ENCODE data around the gene CCDC33.

The CCDC33 gene

GRCh38 chr15:74214324-74215021 lies 21.7 kb upstream of the CCDC33 start:
- H3K27me3 Mint-ChIP-seq, result no peaks in the 10 kb centered on the region
- H3K36me3 Mint-ChIP-seq (ENCODE audit: low read depth), result no peaks in the 10 kb centered on the region
- H3K4me1 Mint-ChIP-seq (ENCODE audit: low read depth), result no peaks in the 10 kb centered on the region
- H3K9me3 Mint-ChIP-seq, result no peaks in the 10 kb centered on the region
- no peak overlapping the region for H3K27ac Mint-ChIP-seq
- no peak overlapping the region for H3K4me3 Mint-ChIP-seq
- intact Hi-C loops (cut with micrococcal nuclease), result no loop called here

GRCh38 chr15:74215958-74216357 lies 20.2 kb upstream of the CCDC33 start:
- no peaks in the 10 kb centered on the region for H3K36me3 Mint-ChIP-seq (ENCODE audit: low read depth)
- H3K4me3 Mint-ChIP-seq, result no peak overlapping the region
- no peaks in the 10 kb centered on the region for H3K4me1 Mint-ChIP-seq (ENCODE audit: low read depth)
- peaks cover 6% of the 10 kb centered on the region for H3K27me3 Mint-ChIP-seq
- H3K9me3 Mint-ChIP-seq, result no peaks in the 10 kb centered on the region
- no peak overlapping the region for H3K27ac Mint-ChIP-seq
- intact Hi-C loops (cut with micrococcal nuclease), result no loop called here

GRCh38 chr15:74216949-74217348 lies 19.2 kb upstream of the CCDC33 start:
- Mint-ChIP-seq H3K4me3 (no peak overlapping the region), H3K36me3 (ENCODE audit: low read depth) (no peaks in the 10 kb centered on the region), H3K9me3 (no peaks in the 10 kb centered on the region), H3K4me1 (ENCODE audit: low read depth) (no peaks in the 10 kb centered on the region), H3K27ac (no peak overlapping the region), H3K27me3 (peaks cover 16% of the 10 kb centered on the region)
- intact Hi-C loops (cut with micrococcal nuclease), result no loop called here

- Mint-ChIP-seq H3K27me3 (peaks cover 26% of the 10 kb centered on the region), H3K4me3 (no peak overlapping the region), H3K36me3 (ENCODE audit: low read depth) (no peaks in the 10 kb centered on the region), H3K27ac (no peak overlapping the region), H3K9me3 (no peaks in the 10 kb centered on the region), H3K4me1 (ENCODE audit: low read depth) (no peaks in the 10 kb centered on the region)
- intact Hi-C loops (cut with micrococcal nuclease), result no loop called here
These were observed 17.9 kb upstream of the CCDC33 start for GRCh38 chr15:74217907-74218885.

- Mint-ChIP-seq H3K27ac (no peak overlapping the region), H3K4me3 (no peak overlapping the region), H3K27me3 (peaks cover 41% of the 10 kb centered on the region), H3K9me3 (no peaks in the 10 kb centered on the region), H3K36me3 (ENCODE audit: low read depth) (no peaks in the 10 kb centered on the region), H3K4me1 (ENCODE audit: low read depth) (no peaks in the 10 kb centered on the region)
- intact Hi-C loops (cut with micrococcal nuclease), result no loop called here
These were observed 15.5 kb upstream of the CCDC33 start for GRCh38 chr15:74220475-74221248.

- intact Hi-C loops (cut with micrococcal nuclease), result no loop called here
- H3K36me3 Mint-ChIP-seq (ENCODE audit: low read depth), result no peaks in the 10 kb centered on the region
- peaks cover 45% of the 10 kb centered on the region for H3K27me3 Mint-ChIP-seq
- H3K4me3 Mint-ChIP-seq, result no peak overlapping the region
- H3K27ac Mint-ChIP-seq, result no peak overlapping the region
- H3K9me3 Mint-ChIP-seq, result no peaks in the 10 kb centered on the region
- H3K4me1 Mint-ChIP-seq (ENCODE audit: low read depth), result no peaks in the 10 kb centered on the region
These were observed 14.5 kb upstream of the CCDC33 start for GRCh38 chr15:74221399-74222239.

GRCh38 chr15:74222240-74223119 lies 13.6 kb upstream of the CCDC33 start:
- intact Hi-C loops (cut with micrococcal nuclease), result no loop called here
- no peak overlapping the region for H3K4me3 Mint-ChIP-seq
- no peak overlapping the region for H3K27ac Mint-ChIP-seq
- no peaks in the 10 kb centered on the region for H3K36me3 Mint-ChIP-seq (ENCODE audit: low read depth)
- H3K4me1 Mint-ChIP-seq (ENCODE audit: low read depth), result no peaks in the 10 kb centered on the region
- no peaks in the 10 kb centered on the region for H3K9me3 Mint-ChIP-seq
- peaks cover 46% of the 10 kb centered on the region for H3K27me3 Mint-ChIP-seq

GRCh38 chr15:74225928-74226327 lies 10.2 kb upstream of the CCDC33 start:
- Mint-ChIP-seq H3K36me3 (ENCODE audit: low read depth) (no peaks in the 10 kb centered on the region), H3K9me3 (no peaks in the 10 kb centered on the region), H3K27me3 (peaks cover 42% of the 10 kb centered on the region), H3K4me1 (ENCODE audit: low read depth) (no peaks in the 10 kb centered on the region), H3K4me3 (no peak overlapping the region), H3K27ac (no peak overlapping the region)
- intact Hi-C loops (cut with micrococcal nuclease), result no loop called here

GRCh38 chr15:74226761-74227540 lies 9.2 kb upstream of the CCDC33 start:
- Mint-ChIP-seq H3K36me3 (ENCODE audit: low read depth) (no peaks in the 10 kb centered on the region), H3K4me3 (no peak overlapping the region), H3K4me1 (ENCODE audit: low read depth) (no peaks in the 10 kb centered on the region), H3K9me3 (no peaks in the 10 kb centered on the region), H3K27me3 (peaks cover 32% of the 10 kb centered on the region), H3K27ac (no peak overlapping the region)
- intact Hi-C loops (cut with micrococcal nuclease), result no loop called here

- no peaks in the 10 kb centered on the region for H3K4me1 Mint-ChIP-seq (ENCODE audit: low read depth)
- intact Hi-C loops (cut with micrococcal nuclease), result no loop called here
- no peaks in the 10 kb centered on the region for H3K36me3 Mint-ChIP-seq (ENCODE audit: low read depth)
- H3K27ac Mint-ChIP-seq, result no peak overlapping the region
- no peaks in the 10 kb centered on the region for H3K9me3 Mint-ChIP-seq
- no peak overlapping the region for H3K4me3 Mint-ChIP-seq
- peaks cover 23% of the 10 kb centered on the region for H3K27me3 Mint-ChIP-seq
These were observed 8.0 kb upstream of the CCDC33 start for GRCh38 chr15:74227968-74228722.

GRCh38 chr15:74228723-74229081 lies 7.4 kb upstream of the CCDC33 start:
- Mint-ChIP-seq H3K27me3 (peaks cover 17% of the 10 kb centered on the region), H3K27ac (no peak overlapping the region), H3K9me3 (no peaks in the 10 kb centered on the region), H3K36me3 (ENCODE audit: low read depth) (no peaks in the 10 kb centered on the region), H3K4me3 (no peak overlapping the region), H3K4me1 (ENCODE audit: low read depth) (no peaks in the 10 kb centered on the region)
- intact Hi-C loops (cut with micrococcal nuclease), result no loop called here

All from dendritic cell treated with granulocyte-macrophage colony-stimulating factor and Interleukin-4, amounts not matched to agents 40 ng/mL and 50 ng/mL, for 4 days (primary cell).